HK-2 (cell line): Measurements from ENCODE around the gene TXNRD2.
"Not testable (repeated sequence)": the region's sequence is repeated elsewhere in the genome, so short reads cannot be mapped to it uniquely, and the experiment has no call there.

Experiments
- DNase-seq: peaks from one replicate; pipeline ENCODE4 v3.0.0-alpha.2; 2018; ENCODE audit not compliant: unreplicated experiment

The TXNRD2 gene

DNA sequence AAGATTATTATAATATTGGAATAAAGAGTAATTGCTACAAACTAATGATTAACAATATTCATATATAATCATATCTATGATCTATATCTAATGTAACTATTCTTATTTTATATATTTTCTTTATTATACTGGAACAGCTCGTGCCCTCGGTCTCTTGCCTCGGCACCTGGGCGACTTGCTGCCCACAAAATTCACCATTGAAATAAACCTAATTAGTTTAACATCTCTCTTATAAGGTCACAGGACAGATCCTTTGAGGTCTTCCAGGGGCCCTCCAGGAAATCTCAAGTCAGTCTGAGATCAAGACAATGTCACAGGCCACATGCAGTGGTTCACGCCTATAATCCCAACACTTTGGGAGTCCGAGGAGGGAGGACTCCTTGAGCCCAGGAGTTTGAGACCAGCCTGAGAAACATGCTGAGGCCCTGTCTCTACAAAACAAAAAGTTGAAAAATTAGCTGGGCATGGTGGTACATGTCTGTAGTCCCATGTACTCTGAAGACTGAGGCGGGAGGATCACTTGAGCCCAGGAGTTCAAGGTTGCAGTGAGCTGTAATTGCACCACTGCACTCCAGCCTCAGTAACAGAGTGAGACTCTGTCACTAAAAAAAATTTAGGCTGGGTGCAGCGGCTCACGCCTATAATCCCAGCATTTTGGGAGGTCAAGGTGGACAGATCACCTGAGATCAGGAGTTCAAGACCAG lies 6.6 kb upstream of the TXNRD2 start:
- no peak for DNase-seq

DNA sequence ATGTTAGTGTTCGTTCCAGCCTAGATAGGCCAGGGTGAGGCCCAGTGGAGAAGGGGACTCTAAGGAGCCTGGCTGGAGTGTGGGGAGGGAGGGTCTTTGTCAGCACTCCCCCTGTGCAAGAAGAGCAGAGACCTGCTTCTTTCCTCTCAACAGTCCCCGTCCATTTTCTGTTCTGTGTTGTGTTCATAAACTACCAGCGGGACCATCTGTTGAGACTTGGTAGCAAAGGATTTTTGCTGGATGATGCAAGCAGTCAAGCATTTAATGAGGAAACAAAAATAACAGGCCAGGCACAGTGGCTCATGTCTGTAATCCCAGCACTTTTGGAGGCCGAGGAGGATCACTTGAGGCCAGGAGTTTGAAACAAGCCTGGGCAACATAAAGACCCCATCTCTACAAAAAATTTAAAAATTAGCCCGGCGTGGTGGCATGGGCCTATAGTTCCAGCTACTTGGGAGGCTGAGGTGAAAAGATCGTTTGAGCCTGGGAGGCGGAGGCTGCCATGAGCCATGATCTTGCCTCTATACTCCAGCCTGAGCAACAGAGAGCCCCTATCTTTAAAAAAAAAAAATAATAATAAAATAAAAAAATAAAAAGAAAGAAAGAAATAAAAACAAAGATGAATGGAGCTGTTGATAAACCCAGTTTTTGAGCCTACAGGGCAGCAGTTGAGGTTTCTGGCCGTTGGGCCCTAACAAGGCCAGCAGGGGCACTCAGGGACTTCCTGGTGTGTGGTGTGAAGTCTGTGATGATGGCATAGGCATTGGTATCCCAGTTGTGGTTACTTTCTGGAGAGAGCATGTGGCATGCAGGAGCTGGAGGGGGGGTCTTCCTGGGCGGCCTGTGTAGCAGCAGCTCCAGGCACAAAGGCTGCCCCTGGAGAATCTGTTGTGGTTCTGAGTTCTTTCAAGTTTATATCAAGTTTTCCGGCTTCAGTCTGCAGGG lies 1.7 kb upstream of the TXNRD2 start:
- peak; percentile 62 for DNase-seq

DNA sequence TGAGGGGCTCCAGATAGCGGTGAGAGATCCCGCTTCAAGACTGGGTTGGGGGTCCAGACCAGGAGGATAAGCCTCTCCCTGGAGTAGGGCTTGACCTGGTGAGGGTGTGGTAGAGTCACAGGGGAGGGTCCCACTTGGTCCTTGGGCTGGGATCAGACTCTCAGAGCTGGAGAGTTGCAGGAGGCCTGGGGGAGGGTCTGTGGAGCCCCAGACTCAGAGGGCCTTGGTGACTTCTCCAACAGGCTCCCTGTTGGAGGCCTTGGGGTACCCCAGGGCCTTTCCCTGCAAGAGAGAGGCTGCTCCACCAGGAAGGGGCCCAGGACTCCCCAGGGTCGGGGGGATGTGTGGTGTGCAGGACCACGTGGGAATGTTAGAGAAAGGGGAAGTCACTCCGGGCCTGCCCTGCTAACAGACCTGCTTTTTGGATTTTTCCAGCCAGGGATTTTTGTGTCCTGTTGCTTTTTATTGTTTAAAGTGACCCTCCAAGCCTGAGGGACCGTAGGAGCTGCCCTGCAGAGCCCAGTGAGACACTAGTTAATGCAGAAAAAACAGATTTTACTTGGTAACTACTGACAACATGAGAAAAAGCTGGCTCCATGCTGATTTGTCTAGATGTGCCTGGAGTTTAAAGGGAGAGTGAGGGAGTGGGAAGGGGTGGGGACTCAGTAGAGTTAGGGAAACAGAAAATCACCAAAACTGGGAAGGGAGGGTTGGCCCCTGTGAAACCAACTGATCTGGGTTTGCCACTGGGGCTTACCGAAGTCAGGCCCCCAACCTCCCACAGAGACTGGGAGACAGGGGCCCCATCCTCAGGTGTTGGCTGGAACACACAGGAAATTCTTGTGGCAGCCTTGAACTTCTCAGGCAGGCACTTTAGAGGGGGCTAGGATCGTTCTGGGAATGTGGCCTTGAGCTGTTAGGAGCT lies 801 bp upstream of the TXNRD2 start:
- DNase-seq: peak; percentile 38

DNA sequence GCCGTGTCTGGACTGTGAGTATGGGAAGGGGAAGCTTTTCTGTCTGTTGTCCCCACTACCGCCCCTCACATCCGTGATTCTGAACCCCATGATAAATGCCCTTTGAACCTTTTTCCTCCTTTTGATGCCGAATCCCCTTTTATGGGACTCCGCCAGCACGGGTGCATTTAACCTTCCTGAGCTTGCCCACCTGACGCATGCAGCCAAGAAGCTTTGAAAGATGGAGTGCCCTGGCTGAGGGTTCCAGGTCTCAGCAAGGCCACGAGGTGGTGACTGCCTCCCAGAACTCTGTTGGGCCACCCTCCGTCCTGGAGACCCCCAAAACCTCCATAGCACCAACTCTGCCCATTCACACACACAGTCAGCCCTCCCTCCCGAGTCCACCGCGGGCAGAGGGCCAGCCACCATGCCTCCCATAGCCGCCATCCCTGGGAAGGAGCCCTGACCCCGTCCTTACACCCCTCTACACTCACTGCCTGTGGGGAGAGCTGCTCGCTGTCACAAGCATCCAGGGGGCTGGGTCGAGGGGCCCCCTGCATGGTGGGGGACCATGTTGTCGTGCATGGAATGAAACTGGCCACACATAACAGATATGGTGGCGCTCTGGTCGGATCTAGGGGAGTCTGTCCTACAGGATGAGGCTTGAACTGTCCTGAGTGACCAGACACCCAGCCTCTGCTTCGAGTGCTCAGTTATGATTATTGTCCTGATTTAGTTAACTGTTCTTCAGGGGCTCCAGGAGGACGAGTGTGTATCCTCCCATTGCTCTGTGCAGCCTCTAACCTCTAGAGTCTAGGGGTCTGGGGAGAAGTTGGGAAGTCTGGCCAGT lies 868 bp downstream of the TXNRD2 start:
- no peak for DNase-seq

DNA sequence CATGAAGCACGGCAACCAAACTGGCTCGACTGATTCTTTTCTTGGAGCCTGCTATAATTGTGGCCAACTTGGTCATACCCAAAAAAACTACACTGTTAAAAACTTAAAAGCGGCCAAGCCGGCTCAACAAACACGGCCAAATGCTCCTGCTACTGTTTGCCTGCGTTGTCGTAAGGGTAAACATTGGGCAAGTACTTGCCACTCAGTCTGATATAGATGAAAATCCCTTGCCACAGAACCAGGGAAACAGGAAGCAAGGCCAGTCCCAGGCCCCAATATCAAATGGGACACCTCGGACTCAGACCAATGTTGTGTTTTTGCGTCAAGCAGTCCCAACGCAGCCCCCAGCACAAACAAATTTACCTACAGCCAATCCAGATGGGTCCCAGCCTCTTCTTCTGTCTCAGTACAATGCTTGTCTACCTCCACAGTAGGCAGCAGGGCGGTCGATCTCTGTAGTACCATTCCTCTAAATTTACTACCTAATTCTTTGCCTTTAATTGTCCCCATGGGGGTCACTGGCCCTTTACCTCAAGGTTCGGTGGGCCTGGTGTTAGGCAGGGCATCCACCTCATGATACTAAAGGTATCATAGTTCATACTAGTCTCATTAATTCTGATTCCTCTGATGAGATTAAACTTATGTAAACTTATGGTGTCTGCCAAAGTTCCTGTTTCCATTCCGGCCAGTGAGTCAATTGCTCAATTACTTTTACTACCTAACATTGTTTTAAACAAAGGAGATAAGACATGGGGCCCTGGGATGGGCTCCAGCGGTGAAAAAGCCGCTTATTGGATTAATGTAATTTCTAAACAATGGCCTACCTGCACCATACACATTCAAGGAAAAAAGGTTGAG lies 3.8 kb downstream of the TXNRD2 start:
- DNase-seq: no peak

DNA sequence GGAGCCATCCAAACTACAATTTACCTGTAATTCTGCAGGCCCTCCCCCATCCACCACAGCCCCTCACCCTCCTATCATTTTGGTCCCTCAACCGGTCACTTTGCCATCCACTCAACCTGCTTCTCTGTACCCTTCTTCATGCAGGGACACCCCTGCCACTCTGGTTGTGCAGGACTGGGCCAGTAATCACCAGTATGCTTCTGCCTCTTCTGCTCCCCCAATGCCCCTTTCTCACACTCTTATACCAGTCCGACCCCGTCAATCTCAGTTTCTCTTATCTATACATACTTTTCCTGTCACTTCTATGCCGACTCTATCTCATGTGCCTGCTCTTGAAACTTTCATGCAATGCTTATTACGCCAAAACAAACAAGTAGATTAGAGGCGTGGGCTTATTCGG lies 5.1 kb downstream of the TXNRD2 start:
- DNase-seq: no peak

DNA sequence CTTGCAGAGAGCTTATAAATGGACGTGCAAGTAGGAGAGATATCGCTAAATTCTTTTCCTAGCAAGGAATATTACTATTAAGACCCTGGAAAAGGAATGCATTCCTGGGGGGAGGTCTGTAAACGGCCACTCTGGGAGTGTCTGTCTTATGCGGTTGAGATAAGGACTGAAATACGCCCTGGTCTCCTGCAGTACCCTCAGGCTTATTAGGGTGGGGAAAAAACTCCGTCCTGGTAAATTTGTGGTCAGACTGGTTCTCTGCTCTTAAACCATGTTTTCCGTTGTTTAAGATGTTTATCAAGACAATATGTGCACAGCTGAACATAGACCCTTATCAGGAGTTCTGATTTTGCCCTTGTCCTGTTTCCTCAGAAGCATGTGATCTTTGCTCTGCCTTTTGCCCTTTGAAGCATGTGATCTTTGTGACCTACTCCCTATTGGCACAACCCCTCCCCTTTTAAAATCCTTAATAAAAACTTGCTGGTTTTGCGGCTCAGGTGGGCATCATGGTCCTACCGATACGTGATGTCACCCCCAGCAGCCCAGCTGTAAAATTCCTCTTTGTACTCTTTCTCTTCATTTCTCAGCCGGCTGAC lies 6.4 kb downstream of the TXNRD2 start:
- DNase-seq: not testable (repeated sequence)

DNA sequence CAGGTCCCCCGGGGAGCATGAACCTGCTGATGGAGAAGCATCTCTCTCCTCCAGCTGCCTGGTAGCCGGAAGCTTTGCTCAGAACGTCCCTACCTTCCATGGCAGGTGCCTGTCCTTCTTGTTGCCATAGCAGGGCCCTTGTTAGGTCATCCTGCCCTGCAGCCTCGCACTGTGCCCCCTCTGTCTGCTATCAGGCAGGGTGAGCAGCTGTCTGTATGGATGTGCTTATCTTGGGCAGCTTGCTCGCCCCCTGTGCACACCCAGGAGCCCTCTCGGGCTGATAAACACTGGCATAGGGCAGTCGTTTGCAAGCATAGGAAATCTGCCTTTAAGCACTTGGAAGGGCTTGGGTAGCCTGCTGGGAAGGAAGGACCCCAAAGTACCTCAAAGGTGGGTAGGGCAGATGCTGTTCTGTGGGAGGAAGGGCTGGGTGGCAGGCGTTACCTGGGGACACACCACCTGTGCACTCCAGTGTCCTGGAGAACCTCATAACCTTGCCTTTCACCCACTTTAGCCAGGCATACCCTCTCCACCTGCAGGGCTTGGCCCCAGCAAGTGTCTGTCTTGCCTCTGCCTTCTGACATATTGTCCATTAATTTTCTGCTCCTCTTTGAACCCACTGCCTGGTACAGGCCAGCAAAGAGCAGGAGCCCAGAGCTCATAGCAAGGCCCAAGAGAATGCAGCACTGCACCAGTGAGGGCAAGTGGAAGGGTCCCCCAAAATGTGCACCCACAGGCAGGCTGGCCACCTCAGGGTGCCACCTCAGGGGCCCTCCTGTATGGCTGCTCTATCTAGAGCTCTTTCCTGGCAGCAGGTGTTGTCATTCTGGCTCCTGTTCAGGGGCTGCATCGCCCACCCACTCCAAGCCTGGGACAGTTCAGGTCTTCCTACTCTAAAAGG lies 8.0 kb downstream of the TXNRD2 start:
- DNase-seq: no peak

DNA sequence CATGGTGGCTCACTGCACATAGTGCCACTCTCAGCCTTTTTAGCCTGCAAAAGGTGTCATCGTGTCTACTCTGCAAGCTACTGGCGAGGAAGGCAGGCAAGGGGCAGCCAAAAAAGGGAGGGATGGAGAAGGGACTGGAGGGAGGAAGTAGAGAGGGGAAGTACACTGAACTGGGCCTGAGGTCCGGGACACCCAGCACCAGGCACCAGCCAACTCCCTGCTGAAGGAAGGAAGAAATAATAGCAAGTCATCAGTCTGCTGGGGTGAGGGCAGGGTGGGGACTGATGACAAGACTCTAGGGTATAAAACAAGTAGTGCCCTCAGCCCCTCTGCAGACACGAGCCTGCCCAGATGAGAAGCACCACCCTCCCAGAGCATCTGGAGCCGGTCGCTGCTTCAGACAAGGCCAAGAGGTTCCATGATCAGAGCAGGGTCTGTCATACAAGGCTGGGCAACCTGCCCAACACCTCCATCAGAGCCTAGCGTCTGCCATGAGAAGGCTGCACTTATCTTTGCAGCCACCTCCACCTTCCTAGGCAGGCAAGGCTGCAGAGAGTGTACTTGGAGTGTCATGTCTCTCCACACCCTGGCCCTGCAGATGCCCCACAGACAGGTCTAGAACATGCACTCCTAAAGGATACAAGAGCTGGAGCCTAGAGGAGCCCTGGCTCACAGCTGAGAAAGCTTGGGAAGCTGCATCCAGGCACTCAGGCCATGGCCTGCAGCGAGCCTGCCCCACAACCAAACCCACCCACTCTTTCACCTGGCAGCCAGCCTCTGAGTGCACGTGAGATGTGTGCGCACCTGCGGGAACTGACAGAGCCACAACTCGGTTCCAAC lies 9.0 kb downstream of the TXNRD2 start:
- no peak for DNase-seq

DNA sequence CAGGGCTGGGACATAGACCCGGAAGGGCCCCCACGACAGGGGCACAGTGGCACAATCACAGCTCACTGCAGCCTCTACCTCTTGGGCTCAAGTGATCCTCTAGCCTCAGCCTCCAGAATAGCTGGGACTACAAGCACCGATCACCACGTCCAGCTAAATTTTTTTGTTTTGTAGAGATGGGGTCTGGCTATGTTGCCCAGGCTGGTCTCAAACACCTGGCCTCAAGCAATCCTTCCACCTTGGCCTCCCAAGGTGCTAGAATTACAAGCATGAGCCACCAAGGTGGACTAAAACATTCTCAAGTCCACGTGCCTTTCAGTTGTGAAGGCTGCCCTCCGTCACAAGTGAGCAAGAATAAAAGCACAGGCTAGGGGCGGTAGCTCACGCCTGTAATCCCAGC lies 10.1 kb downstream of the TXNRD2 start:
- DNase-seq: no peak

DNA sequence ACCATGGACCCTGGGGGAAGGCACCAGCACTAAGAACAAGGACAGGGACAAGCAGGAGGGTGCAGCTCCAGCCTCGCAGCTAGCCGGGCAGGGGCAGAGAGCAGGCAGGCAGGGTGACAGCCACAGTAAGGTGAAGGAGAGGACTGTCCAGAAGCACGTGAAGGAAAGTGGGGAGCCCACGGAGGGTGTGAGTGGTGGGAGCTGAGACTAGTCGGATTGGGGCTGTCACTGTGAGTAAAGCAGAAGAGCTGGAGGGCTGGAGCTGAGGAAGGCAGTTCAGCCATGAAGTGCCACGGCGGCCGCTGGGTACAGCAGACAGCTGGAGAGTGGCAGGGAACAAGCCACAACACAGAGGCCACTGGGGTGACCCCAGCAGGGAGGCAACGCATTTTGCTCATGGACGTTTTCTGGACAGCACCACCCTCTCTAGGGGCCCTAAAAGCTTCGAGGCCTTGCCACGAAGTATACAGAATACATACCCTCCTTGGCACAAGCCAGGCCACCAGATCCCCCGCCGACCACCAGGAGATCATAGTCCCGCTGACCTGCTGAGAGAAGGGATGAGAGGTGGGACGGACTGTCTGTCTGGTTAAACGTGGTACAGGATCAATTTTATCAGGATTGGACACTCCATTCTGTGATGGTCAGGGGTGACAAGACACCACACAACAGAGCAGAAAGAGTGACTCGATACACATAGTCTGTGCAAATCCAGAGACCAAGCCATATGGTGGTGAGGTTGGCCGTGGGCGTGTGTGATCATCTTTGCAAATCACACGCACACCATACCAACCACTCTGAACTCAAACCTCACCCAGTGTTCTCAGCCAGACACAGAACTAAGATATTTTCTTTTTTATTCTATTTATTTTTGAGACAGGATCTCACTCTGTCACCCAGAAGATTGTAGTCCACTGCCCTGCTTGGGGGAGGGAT lies 10.8 kb downstream of the TXNRD2 start:
- no peak for DNase-seq

DNA sequence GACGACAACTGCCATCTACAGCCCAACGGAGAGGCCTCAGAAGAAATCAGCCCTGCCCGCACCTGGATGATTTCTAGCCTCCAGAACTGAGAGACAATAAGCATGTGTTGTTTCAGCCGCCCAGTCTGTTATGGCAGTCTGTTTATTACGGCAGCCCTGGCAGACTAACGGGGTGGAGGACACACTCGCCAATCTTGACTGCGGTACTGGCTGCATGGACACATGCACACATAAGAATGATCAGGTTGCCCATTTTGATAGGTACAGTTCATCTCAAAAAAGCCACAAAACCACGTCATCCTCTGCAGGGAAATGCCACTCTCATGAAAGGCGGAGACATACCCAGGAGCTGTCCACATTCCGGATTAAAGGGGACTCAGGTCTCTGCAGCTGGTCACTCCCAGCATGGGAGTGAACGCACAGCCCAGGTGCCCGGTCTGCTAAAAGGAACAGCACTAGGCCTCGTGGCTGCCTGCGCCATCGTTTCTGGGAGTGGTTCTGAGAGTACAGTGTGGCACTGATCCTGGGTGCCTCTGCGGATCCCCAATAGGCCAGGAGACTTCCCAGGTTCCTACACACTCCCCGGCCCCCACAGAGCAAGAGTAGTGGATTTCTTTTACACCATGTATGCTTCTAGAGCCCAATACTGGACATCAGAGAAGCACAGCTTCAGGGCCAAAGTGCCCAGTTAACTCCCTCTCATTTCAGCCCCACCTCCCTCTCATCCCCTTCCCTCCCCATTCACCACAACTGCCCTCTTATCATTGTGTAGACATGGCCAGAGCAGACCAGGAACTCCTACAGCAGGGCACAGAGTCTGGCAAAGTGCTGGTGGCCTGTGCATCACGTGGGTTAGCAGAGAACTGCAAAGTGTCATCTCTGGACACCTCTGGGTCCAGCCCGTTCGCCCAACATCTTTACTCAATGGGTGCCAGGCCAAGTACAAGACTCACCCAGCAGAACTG lies 11.8 kb downstream of the TXNRD2 start:
- no peak for DNase-seq

DNA sequence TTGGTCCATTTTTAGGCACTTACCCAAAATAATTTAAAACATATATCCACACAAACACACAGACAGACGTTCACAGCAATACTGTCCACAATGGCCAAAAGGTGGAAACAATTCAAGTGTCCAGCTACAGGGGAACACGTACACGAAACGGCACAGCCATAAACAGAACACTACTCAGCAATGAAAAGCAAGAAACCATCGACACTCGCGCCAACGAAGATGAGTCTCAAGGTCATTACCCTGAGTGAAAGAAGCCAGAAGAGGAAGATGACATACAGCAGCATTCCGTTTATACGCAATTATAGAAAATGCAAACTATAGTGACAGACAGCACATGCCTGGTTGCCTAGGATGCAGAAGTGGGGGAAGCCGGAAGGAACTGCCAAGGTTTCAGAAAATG lies 13.4 kb downstream of the TXNRD2 start:
- DNase-seq: no peak

DNA sequence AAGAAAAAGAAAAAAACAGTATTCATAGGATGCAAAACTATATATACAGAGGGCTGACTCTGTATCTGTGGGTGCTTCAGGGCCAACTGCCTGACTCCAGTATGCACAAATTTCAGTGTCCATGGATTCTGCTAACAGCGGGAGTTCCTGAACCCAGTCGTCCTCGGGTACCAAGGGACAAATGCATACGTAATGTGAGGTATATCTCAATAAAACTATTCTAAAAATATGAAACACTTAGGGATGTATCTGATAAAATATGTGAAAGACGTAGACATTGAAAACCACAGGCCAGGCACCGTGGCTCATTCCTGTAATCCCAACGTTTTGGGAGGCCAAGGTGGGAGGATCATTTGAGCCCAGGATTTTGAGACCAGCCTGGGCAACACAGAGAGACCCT lies 13.9 kb downstream of the TXNRD2 start:
- DNase-seq: no peak

DNA sequence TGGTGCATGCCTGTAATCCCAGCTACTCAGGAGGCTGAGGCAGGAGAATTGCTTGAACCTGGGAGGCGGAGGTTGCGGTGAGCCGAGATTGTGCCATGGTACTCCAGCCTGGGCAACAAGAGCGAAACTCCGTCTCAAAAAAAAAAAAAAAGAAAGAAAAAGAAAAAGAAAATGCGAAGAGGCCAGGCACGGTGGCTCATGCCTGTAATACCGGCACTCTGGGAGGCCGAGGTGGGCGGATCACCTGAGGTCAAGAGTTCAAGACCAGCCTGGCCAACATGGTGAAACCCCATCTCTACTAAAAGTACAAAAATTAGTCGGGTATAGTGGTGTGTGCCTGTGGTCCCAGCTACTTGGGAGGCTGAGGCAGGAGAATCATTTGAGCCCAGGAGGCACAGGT lies 15.6 kb downstream of the TXNRD2 start:
- not testable (repeated sequence) for DNase-seq
